GM21786 (cell line): ENCODE measurements around the gene SHISAL1.

Experiments
- ATAC-seq: cut with Tn5 transposase; IDR thresholded peaks from one replicate; pipeline ENCODE4 v1.9.1; 2021; ENCODE audit not compliant: unreplicated experiment

SHISAL1 gene

GRCh38 chr22:44281768-44282637, 30.7 kb downstream of the SHISAL1 start:
- no peak for ATAC-seq

- ATAC-seq = no peak
These were observed 32.0 kb downstream of the SHISAL1 start for GRCh38 chr22:44280665-44281188.

DNA sequence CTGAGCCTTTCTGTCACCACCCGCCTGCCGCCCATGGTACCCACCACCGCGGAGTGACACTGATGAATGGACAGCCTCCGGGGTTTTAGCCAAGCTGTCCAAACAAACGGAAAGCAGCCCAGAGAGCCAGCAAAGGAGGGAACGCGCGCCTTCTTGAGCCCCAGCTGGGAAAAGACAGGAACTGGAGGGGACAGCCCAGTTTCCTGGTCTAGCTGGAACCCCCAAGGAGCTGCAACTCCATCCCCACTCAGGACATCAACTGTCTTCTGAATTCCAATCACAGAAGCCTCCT, 33.7 kb downstream of the SHISAL1 start:
- no peak for ATAC-seq

DNA sequence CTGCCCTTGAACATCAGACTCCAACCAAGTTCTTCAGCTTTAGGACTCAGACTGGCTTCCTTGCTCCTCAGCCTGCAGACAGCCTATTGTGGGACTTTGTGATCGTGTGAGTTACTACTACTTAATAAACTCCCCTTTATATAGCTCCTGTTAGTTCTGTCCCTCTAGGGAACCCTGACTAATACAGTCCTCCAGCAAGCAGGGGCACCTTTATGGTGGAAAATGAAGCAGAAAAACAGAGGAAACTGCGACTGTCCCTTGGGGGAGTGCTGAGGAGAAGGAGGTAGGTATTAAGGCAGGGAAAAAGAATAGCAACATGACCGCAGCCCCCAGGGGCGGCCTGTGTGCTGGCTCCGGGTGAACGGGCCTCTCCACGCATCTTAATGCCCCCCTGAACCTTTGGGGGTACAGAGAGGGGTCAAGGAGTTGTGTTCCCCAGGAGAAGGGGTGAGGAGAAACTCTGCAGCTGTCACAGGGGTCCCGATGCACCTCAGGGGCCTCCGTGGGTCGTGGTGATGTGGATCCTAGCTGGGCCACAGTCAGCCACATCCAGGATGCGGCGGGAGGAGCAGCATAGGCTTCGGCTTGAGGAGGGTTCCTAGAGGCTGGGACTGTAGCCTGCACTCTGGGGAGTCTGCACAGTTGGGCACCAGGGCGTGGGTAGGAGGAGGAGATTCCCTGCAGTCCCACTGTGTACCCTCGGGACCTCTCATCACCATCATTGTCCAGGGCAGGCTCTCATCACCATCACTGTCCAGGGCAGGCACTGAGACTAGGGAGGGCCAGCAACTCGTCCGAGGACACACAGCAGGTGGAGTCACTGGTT, 34.3 kb downstream of the SHISAL1 start:
- no peak for ATAC-seq

GRCh38 chr22:44277386-44278135, 35.2 kb downstream of the SHISAL1 start:
- no peak for ATAC-seq

DNA sequence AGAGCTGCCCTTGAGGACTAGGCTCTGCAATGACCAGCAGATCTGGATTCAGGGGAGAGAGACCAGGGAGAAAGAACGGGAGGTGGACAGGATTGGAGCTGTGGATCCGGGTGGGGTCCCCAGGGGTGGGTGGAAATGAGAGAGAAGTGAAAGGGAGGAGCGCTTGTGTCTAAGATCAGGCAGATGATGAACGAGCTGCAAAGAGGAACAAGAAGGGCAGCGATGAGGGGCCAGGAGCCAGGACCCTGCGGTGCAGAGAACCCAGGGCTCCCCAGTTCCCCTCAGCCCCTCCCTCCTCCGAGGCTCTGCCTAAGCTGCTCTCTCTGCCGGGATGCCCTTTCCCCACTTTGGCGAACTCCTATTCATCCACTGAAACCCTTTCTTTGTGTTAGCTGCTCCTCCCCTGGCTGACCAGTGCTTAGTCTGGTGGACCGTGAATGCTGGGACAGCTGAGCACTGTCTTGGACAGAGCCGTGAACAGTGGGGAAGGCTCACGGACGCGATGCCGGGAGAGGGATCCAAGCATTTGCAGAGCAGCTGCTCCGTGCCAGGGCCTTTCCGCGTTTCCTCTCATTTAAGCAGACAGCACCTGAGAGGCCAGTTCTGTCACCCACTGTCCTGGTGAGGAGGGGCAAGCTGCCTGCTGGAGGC, 35.9 kb downstream of the SHISAL1 start:
- ATAC-seq = no peak

DNA sequence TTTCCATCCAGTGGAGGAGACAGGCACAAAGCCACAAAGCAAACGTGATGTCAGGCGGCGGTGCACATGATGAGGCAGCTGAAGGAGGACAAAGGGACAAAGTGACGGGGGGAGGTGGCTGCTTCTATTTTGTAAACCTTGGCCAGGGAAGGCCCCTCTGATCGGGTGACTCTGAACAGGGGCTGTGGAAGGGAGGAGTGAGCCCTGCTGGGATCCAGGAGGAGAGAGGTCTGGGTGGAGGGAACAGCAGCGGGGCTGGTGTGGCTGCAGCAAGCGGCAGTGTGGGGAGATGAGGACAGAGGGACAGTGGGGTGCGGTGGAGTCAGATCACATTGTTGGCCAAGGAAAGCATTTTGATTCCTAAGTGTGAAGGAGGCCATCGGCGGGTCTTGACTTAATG, 36.7 kb downstream of the SHISAL1 start:
- no peak for ATAC-seq

- ATAC-seq = no peak
These were observed 37.1 kb downstream of the SHISAL1 start for GRCh38 chr22:44275631-44275995.

DNA sequence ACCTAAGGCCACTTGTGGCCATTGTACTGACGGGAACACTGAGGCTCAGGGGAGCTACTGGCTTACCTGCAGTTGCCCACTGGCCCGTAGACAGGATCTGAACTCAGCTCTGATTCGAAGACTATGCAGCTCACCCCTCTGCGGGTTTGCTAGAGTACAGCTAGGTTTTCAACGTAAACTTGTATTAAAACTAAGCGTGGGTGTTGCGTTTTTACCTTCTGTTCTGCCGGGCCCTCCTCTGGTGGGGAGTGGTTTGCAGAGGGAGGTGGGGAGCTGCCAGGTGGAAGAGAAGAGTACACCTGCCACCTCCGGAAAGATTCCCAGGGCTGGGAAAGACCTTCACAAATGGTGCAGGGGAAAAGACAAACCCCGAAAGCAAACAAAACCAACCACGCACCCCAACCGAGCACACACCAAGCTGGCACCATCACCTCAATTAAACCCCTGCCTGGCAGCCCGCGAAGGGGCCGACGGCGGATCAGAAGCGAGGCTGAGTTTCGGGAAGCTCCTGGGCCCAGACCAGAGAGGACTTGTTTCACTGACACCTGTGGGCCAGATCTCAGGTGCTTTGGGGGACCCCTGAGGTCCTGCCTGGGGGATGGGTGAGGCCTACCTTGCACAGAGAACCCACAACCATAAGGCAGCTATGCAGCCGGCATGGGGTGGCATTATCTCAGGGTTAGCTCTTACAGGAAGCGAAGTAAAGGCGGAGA, 37.7 kb downstream of the SHISAL1 start:
- no peak for ATAC-seq

DNA sequence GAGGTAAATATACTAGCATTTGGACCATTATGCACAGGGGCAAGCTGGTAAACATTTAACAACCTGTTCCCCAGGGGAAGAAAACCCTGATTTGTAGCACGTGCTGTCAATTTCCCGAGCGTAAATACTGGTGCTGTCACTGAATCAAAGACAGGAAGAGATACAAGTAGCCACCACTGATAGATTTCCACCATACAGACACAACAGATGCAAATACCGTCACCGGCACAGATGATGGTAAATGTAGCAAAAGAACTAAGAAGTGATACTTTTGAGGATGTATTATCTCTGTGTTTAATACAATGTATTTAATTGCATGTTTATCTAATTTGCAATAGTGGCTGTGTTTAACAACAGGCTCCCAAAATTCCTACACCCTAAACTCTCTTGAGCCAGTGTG, 39.6 kb downstream of the SHISAL1 start:
- ATAC-seq = no peak

DNA sequence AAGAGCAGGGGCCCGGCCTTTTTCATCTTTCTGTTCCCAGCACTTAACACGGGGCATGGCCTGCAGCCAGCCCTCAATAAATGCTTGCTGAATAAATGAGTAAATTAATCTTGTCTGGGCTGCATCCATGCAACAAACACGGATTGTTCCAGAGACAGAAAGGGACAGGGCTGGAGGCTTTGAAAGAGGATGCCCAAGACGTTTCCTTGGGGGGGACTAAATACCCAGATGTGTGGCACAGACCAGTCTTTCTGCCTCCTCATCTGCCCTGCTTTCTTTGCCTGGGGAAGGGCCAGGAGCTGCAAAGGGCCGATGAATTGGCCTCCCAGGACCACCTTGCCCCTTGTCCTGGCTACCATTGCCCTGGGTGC, 40.4 kb downstream of the SHISAL1 start:
- ATAC-seq = no peak

DNA sequence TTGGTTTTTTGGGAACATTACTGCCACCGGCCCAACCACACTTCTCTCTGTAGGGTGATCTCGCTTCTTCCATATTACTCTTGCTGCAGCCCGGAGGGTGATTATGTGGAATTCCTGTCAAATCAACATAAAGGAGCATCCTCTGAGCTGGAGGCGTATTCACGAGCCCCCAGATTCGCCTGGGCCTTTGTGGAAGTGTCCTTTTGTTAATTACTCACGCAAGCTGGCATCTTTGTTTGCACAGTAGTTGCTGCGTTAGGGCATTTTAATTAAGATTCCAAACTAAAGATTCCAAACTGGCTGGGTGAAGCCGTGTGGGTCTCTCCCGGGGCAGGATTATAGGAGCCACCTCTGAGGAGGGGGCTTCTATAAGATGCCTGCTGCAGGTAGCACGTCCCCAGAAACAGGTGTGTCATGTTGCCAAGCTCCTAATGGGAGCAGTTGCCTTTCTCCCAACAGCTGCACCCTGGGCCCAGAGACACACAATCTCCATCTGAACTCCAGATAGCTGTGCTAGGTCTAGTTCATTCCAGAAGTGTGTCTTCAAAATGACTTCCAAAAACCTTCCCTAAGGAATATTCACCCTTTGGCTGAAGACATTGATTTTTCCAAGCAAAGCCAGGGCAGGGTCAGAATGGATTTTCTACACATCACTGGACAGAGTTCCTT, 40.9 kb downstream of the SHISAL1 start:
- ATAC-seq = no peak

DNA sequence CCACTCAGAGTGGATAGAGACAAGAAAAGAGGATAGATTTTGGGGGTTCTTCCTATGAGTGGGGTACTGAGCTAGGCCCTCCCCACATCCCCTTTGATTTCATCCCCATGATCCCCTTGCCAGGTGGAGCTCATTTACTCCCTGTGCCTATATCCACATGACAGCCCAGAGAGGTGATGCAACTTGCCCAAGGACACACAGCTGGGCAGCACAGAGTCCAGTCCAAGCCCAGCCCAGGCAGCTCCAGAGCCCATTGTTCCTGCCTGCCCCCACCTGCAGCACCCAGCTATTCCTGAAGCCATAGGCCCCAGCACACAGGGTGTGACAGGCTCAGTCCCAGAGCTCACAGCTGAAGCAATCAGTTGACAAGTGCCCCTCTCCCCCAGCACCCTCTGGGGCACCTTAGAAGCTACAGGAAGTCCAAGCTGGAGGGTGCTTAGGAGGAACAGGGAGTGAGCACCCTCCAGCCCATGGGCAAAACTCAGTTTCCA, 41.7 kb downstream of the SHISAL1 start:
- no peak for ATAC-seq

DNA sequence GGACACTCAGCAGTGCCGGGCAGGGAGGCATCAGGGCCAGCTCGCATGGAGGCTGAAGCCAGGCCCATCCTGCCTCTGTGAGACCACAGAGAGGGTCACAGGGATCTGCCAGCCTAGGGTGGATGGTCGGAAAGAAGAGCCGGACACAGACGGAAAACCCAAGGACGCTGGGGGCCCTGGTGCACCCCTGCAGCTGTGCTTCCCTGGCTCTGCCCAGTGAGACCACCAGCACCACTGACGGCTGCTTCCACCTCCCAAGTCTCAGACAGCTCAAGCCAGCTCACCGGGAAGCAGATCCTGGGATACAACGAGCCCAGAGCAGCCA, 42.2 kb downstream of the SHISAL1 start:
- no peak for ATAC-seq

GRCh38 chr22:44269757-44270555, 42.8 kb downstream of the SHISAL1 start:
- ATAC-seq = no peak

DNA sequence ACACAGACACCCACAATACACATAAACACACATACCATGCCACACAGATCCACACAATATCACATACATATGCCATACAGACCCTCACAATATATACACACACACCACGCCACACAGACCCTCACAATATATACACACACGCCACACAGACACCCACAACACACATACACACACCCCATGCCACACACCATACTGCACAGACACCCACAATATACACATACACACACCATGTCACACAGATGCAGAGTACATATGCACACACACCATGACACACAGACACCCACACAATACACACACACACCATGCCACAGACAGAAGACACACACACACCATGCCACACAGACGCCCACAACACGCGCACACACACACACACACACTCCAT, 43.6 kb downstream of the SHISAL1 start:
- no peak for ATAC-seq

GRCh38 chr22:44268431-44269116, 44.2 kb downstream of the SHISAL1 start:
- ATAC-seq = no peak

GRCh38 chr22:44267856-44268255, 44.9 kb downstream of the SHISAL1 start:
- no peak for ATAC-seq
